Astrocyte (in vitro differentiated cells and primary cell): ENCODE measurements around the gene ZFYVE1. TPM values are rescaled to one million over a fixed set of nuclear protein-coding genes. Genes with fewer than 3 reads are reported as not detected.
A peak's percentile ranks its signal among the peaks of the same experiment; 100 is the strongest.

Experiments
- DNase-seq: peaks from one replicate; pipeline ENCODE4 v3.0.0-alpha.2; 2010; ENCODE audit warnings: low read depth
- FAIRE-seq: peaks from 2 replicates; lab custom pipeline; 2011; peaks lifted over from hg19 to GRCh38; lab: Jason Lieb, UNC
- H2AFZ ChIP-seq: 2 replicates; pipeline ENCODE4 v1.6.0; 2012; ENCODE audit warnings: low read depth, low read length, inconsistent platforms
- H3K27ac ChIP-seq: 2 replicates; pipeline ENCODE4 v1.5.1; 2011; ENCODE audit warnings: low read depth, low read length, inconsistent platforms
- H3K27me3 ChIP-seq: 2 replicates; pipeline ENCODE4 v1.6.0; 2011; ENCODE audit warnings: low read length, inconsistent platforms; ENCODE audit not compliant: insufficient read depth
- H3K36me3 ChIP-seq: 2 replicates; pipeline ENCODE4 v1.5.1; 2011; ENCODE audit warnings: low read length, inconsistent platforms; ENCODE audit not compliant: insufficient read depth
- H3K4me1 ChIP-seq: 2 replicates; pipeline ENCODE4 v1.5.1; 2011; ENCODE audit warnings: low read length, inconsistent platforms; ENCODE audit not compliant: insufficient read depth
- H3K4me2 ChIP-seq: 2 replicates; pipeline ENCODE4 v1.6.0; 2012; ENCODE audit warnings: low read length, inconsistent platforms
- H3K4me3 ChIP-seq: 2 replicates; pipeline ENCODE4 v1.5.1; 2011; ENCODE audit warnings: low read depth, mild to moderate bottlenecking, low read length, inconsistent platforms; ENCODE audit not compliant: insufficient read depth
- H3K79me2 ChIP-seq: 2 replicates; pipeline ENCODE4 v1.6.0; 2012; ENCODE audit warnings: mild to moderate bottlenecking, low read length, inconsistent platforms; ENCODE audit not compliant: insufficient read depth
- H3K9ac ChIP-seq: 2 replicates; pipeline ENCODE4 v1.6.0; 2012; ENCODE audit warnings: mild to moderate bottlenecking, low read length, inconsistent platforms
- H3K9me3 ChIP-seq: 2 replicates; pipeline ENCODE4 v1.5.1; 2012; ENCODE audit warnings: low read depth, mild to moderate bottlenecking, low read length, inconsistent platforms; ENCODE audit not compliant: insufficient read depth
- H4K20me1 ChIP-seq: 2 replicates; pipeline ENCODE4 v1.6.0; 2012; ENCODE audit warnings: low read length, inconsistent platforms; ENCODE audit not compliant: insufficient read depth
- H3K27ac Mint-ChIP-seq: one replicate; pipeline ENCODE4 v1.8.0; 2021; ENCODE audit warnings: mild to moderate bottlenecking, mixed read lengths; ENCODE audit not compliant: unreplicated experiment
- H3K27me3 Mint-ChIP-seq: one replicate; pipeline ENCODE4 v1.8.0; 2021; ENCODE audit warnings: low read depth, mixed read lengths; ENCODE audit not compliant: unreplicated experiment
- H3K36me3 Mint-ChIP-seq: one replicate; pipeline ENCODE4 v1.8.0; 2021; ENCODE audit warnings: low read depth, mixed read lengths; ENCODE audit not compliant: unreplicated experiment
- H3K4me1 Mint-ChIP-seq: one replicate; pipeline ENCODE4 v1.8.0; 2021; ENCODE audit warnings: low read depth, mixed read lengths; ENCODE audit not compliant: unreplicated experiment
- H3K4me3 Mint-ChIP-seq: one replicate; pipeline ENCODE4 v1.8.0; 2021; ENCODE audit warnings: mild to moderate bottlenecking, moderate library complexity, mixed read lengths; ENCODE audit not compliant: unreplicated experiment
- H3K9me3 Mint-ChIP-seq: one replicate; pipeline ENCODE4 v1.8.0; 2021; ENCODE audit warnings: mild to moderate bottlenecking, mixed read lengths; ENCODE audit not compliant: unreplicated experiment
- CTCF ChIP-seq: IDR thresholded peaks from 2 replicates; pipeline ENCODE4 v1.5.1; 2011; ENCODE audit warnings: low read depth, mild to moderate bottlenecking, inconsistent platforms, low read length, moderate library complexity; ENCODE audit not compliant: insufficient read depth
- EZH2 ChIP-seq: IDR thresholded peaks from 2 replicates; pipeline ENCODE4 v1.6.1; 2012; ENCODE audit warnings: mild to moderate bottlenecking, low read length, inconsistent platforms; ENCODE audit not compliant: insufficient read depth
- total RNA-seq: library from RNA; stranded (reverse); gene quantifications from 2 replicates; pipeline ENCODE4 v1.2.1, GENCODE V29; 2021

ZFYVE1 gene
- total RNA-seq, 1 donor from 2014 or later, result 34.3 TPM

DNA sequence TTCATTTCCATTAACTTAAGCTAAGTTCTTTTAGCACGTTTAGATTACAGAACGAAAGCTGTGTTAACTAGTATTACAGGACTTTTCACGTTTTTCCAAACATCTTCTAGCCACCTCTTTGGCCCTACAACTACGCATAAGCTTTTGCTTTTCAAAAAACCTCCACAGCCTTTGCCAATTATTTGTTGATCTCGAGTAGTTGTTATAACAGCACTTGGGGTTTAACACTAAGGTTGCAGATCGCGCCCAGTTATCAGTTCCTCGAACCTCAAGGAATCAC, 31.0 kb upstream of the ZFYVE1 start:
- FAIRE-seq (no peak), DNase-seq (no peak)
- Mint-ChIP-seq H3K27ac (no peak overlapping the region), H3K4me1 (peaks cover 15% of the 10 kb centered on the region), H3K36me3 (peaks cover 4% of the 10 kb centered on the region), H3K9me3 (no peaks in the 10 kb centered on the region), H3K4me3 (no peak overlapping the region), H3K27me3 (no peaks in the 10 kb centered on the region)
- peak overlapping the region; percentile 95 for H3K27ac ChIP-seq
- H3K4me2 ChIP-seq, result peak overlapping the region; percentile 84
- peaks cover 7% of the 10 kb centered on the region for H3K4me1 ChIP-seq
- H3K9me3 ChIP-seq, result no peaks in the 10 kb centered on the region
- H2AFZ ChIP-seq, result peak overlapping the region; percentile 87
- H3K27me3 ChIP-seq, result no peaks in the 10 kb centered on the region
- peak overlapping the region; percentile 97 for H3K9ac ChIP-seq
- H4K20me1 ChIP-seq, result peaks cover 41% of the 10 kb centered on the region
- no peak for TF ChIP-seq CTCF
- no peak for TF ChIP-seq EZH2
- peaks cover 44% of the 10 kb centered on the region for H3K79me2 ChIP-seq
- H3K36me3 ChIP-seq, result no peaks in the 10 kb centered on the region
- peak overlapping the region; percentile 93 for H3K4me3 ChIP-seq

- Histone ChIP-seq H3K9ac (no peak overlapping the region), H3K79me2 (peaks cover 18% of the 10 kb centered on the region), H3K4me3 (no peak overlapping the region), H2AFZ (no peak overlapping the region), H3K27me3 (no peaks in the 10 kb centered on the region), H4K20me1 (peaks cover 14% of the 10 kb centered on the region), H3K27ac (no peak overlapping the region), H3K9me3 (no peaks in the 10 kb centered on the region), H3K4me2 (no peak overlapping the region), H3K36me3 (no peaks in the 10 kb centered on the region), H3K4me1 (peaks cover 7% of the 10 kb centered on the region)
- no peak for FAIRE-seq
- Mint-ChIP-seq H3K36me3 (no peaks in the 10 kb centered on the region), H3K4me1 (no peaks in the 10 kb centered on the region), H3K27ac (no peak overlapping the region), H3K4me3 (no peak overlapping the region), H3K9me3 (no peaks in the 10 kb centered on the region), H3K27me3 (no peaks in the 10 kb centered on the region)
- no peak for DNase-seq
- TF ChIP-seq CTCF, result no peak
- TF ChIP-seq EZH2, result no peak
These were observed 28.3 kb upstream of the ZFYVE1 start for GRCh38 chr14:73055251-73055650.

DNA sequence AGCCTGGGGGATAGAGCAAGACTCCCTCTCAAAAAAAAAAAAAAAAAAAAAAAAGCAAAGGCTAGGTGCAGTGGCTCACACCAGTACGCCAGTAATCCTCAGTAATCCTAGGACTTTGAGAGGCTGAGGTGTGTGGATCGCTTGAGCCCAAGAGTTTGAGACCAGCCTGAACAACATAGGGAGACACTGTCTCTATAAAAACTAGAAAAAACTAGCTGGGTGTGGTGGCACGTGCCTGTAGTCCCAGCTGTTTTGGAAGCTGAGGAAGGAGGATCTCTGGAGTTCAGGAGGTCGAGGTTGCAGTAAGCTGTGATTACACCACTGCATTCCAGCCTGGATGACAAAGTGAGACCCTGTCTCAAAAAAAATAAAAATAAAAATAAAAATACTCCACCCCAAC, 22.5 kb upstream of the ZFYVE1 start:
- Mint-ChIP-seq H3K27me3 (no peaks in the 10 kb centered on the region), H3K4me3 (no peak overlapping the region), H3K9me3 (no peaks in the 10 kb centered on the region), H3K36me3 (no peaks in the 10 kb centered on the region), H3K27ac (no peak overlapping the region), H3K4me1 (no peaks in the 10 kb centered on the region)
- DNase-seq (no peak), FAIRE-seq (no peak)
- no peak overlapping the region for H3K4me2 ChIP-seq
- no peak overlapping the region for H2AFZ ChIP-seq
- H3K79me2 ChIP-seq, result no peaks in the 10 kb centered on the region
- no peaks in the 10 kb centered on the region for H3K36me3 ChIP-seq
- H3K4me3 ChIP-seq, result no peak overlapping the region
- no peaks in the 10 kb centered on the region for H3K27me3 ChIP-seq
- TF ChIP-seq CTCF, result no peak
- TF ChIP-seq EZH2, result no peak
- H4K20me1 ChIP-seq, result no peaks in the 10 kb centered on the region
- H3K9me3 ChIP-seq, result no peaks in the 10 kb centered on the region
- no peak overlapping the region for H3K9ac ChIP-seq
- H3K4me1 ChIP-seq, result no peaks in the 10 kb centered on the region
- H3K27ac ChIP-seq, result no peak overlapping the region
